H7 (cell line): ENCODE results near the gene FOXK1. TPM values are rescaled to one million over a fixed set of nuclear protein-coding genes. Genes with fewer than 3 reads are reported as not detected.
"Not testable (repeated sequence)": the region's sequence is repeated elsewhere in the genome, so short reads cannot be mapped to it uniquely, and the experiment has no call there.

ENCODE experiments used
- DNase-seq: peaks from one replicate; pipeline ENCODE4 v3.0.0; 2012
- H3K27me3 ChIP-seq: 2 replicates; pipeline ENCODE4 v1.6.0; 2011; ENCODE audit warnings: mild to moderate bottlenecking, low read length; ENCODE audit not compliant: control insufficient read depth, insufficient read depth
- H3K36me3 ChIP-seq: replicated peaks from 2 replicates; pipeline ENCODE4 v1.5.1; 2011; ENCODE audit warnings: low read length; ENCODE audit not compliant: control insufficient read depth, insufficient read depth
- H3K4me3 ChIP-seq: 2 replicates; pipeline ENCODE4 v1.5.1; 2011; ENCODE audit warnings: low read depth, mild to moderate bottlenecking, control low read depth, low read length, moderate library complexity; ENCODE audit not compliant: insufficient read depth
- total RNA-seq: library from RNA; depleted of rRNA; stranded (reverse); fragments of >200 nt; shearing (Covaris generic); gene quantifications from 2 replicates; pipeline ENCODE4 v1.2.3, GENCODE V29; 2014

The FOXK1 gene
- total RNA-seq, 1 experiment from 2014 or later: 20.4 TPM

GRCh38 chr7:4655896-4656295 lies 26.2 kb upstream of the FOXK1 start:
- Histone ChIP-seq H3K36me3 (no peaks in the 10 kb centered on the region), H3K27me3 (no peaks in the 10 kb centered on the region), H3K4me3 (no peak overlapping the region)
- DNase-seq: no peak

GRCh38 chr7:4657640-4658417 lies 24.3 kb upstream of the FOXK1 start:
- no peak for DNase-seq
- no peak overlapping the region for H3K4me3 ChIP-seq
- no peaks in the 10 kb centered on the region for H3K27me3 ChIP-seq
- no peaks in the 10 kb centered on the region for H3K36me3 ChIP-seq

GRCh38 chr7:4659551-4660286 lies 22.4 kb upstream of the FOXK1 start:
- Histone ChIP-seq H3K4me3 (no peak overlapping the region), H3K36me3 (no peaks in the 10 kb centered on the region), H3K27me3 (no peaks in the 10 kb centered on the region)
- DNase-seq: peak; percentile 43

GRCh38 chr7:4661871-4662270 lies 20.2 kb upstream of the FOXK1 start:
- Histone ChIP-seq H3K27me3 (no peaks in the 10 kb centered on the region), H3K36me3 (no peaks in the 10 kb centered on the region), H3K4me3 (no peak overlapping the region)
- no peak for DNase-seq

- Histone ChIP-seq H3K36me3 (no peaks in the 10 kb centered on the region), H3K4me3 (no peak overlapping the region)
- DNase-seq: no peak
These were observed 18.7 kb upstream of the FOXK1 start for GRCh38 chr7:4663239-4664018.

GRCh38 chr7:4665661-4666060 lies 16.4 kb upstream of the FOXK1 start:
- DNase-seq: no peak
- Histone ChIP-seq H3K27me3 (no peaks in the 10 kb centered on the region), H3K36me3 (no peaks in the 10 kb centered on the region), H3K4me3 (no peak overlapping the region)

More at GRCh38 chr7:4663239-4664018, 18.7 kb upstream of the FOXK1 start:
- no peaks in the 10 kb centered on the region for H3K27me3 ChIP-seq

- Histone ChIP-seq H3K36me3 (no peaks in the 10 kb centered on the region), H3K4me3 (no peak overlapping the region), H3K27me3 (no peaks in the 10 kb centered on the region)
- no peak for DNase-seq
These were observed 14.2 kb upstream of the FOXK1 start for GRCh38 chr7:4667776-4668509.

GRCh38 chr7:4668510-4668847 lies 13.6 kb upstream of the FOXK1 start:
- no peaks in the 10 kb centered on the region for H3K27me3 ChIP-seq
- H3K36me3 ChIP-seq: no peaks in the 10 kb centered on the region
- DNase-seq: no peak
- H3K4me3 ChIP-seq: no peak overlapping the region

GRCh38 chr7:4670791-4671190 lies 11.3 kb upstream of the FOXK1 start:
- DNase-seq: no peak
- no peak overlapping the region for H3K4me3 ChIP-seq

GRCh38 chr7:4675771-4676367 lies 6.2 kb upstream of the FOXK1 start:
- no peak for DNase-seq
- Histone ChIP-seq H3K27me3 (peaks cover 4% of the 10 kb centered on the region), H3K36me3 (no peaks in the 10 kb centered on the region), H3K4me3 (no peak overlapping the region)

More at GRCh38 chr7:4670791-4671190, 11.3 kb upstream of the FOXK1 start:
- Histone ChIP-seq H3K36me3 (no peaks in the 10 kb centered on the region), H3K27me3 (no peaks in the 10 kb centered on the region)

GRCh38 chr7:4677518-4677917 lies 4.6 kb upstream of the FOXK1 start:
- not testable (repeated sequence) for H3K4me3 ChIP-seq, DNase-seq, H3K36me3 ChIP-seq
- peaks cover 10% of the 10 kb centered on the region for H3K27me3 ChIP-seq

- Histone ChIP-seq H3K27me3 (peaks cover 12% of the 10 kb centered on the region), H3K4me3 (no peak overlapping the region; the same call in 1 of the 2 replicates), H3K36me3 (no peaks in the 10 kb centered on the region)
- no peak for DNase-seq
These were observed 760 bp upstream of the FOXK1 start for GRCh38 chr7:4681218-4681851.

GRCh38 chr7:4682621-4683042 lies 537 bp downstream of the FOXK1 start:
- H3K36me3 ChIP-seq: no peaks in the 10 kb centered on the region
- H3K27me3 ChIP-seq: peaks cover 12% of the 10 kb centered on the region
- peak; percentile 67 for DNase-seq
- H3K4me3 ChIP-seq: peak overlapping the region; percentile 88
